ENCODE results near the gene EVA1C.
"Not testable (repeated sequence)": the region's sequence is repeated elsewhere in the genome, so short reads cannot be mapped to it uniquely, and the experiment has no call there.

EVA1C gene

DNA sequence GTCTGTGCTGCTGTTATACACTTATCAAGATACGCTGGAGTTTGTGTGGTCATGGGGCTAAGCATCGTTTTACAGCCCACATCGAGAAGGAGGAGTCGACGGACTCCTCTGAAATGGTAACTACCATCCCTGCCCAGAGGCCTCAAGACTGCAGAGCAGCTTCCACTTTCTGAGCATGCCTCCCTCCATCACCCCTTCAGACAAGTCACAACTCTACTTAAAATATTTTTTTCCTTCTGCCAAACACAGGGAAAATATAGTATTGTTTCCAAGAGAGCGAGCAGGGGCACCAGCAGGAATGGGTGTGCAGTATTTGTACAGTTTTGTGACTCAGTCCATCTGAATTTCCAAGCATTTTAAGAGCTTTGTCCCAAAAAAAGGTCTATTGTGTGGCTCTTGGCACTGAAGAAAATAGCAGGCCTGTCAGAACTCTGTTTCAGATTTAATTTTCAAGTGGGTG, 14.1 kb downstream of the EVA1C start:
- DNase-seq, result no peak

DNA sequence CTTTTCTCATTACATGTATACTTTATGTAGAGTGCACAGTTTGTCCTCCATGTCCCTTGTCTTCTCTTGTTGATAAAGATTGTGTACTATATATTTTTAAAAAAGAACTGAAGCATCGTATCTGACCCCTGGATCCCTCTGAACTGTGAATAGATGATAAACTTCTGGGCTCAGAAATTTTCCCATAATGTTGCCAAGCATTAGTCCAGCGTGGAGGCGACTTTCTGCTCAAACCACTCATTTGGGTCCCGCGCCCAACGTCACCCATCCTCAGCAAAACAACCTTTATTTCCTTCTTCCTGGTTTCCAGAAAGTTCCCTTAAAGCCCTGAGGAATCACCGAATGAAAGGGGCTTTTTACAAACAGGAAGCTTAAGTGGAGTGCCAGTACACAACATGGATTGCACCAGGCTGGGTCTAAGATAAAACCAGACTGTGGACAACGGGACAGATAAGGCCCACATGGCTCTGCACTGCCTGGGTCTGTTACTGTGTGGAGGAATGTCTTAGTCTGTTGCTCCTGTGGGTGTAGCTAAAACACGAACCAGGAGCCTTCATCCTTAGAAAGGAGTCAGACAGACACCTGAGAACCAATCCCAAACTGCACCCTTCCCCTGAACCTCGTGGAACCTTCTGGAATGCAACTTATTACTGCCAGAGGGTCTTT, 15.6 kb downstream of the EVA1C start:
- DNase-seq, result no peak

DNA sequence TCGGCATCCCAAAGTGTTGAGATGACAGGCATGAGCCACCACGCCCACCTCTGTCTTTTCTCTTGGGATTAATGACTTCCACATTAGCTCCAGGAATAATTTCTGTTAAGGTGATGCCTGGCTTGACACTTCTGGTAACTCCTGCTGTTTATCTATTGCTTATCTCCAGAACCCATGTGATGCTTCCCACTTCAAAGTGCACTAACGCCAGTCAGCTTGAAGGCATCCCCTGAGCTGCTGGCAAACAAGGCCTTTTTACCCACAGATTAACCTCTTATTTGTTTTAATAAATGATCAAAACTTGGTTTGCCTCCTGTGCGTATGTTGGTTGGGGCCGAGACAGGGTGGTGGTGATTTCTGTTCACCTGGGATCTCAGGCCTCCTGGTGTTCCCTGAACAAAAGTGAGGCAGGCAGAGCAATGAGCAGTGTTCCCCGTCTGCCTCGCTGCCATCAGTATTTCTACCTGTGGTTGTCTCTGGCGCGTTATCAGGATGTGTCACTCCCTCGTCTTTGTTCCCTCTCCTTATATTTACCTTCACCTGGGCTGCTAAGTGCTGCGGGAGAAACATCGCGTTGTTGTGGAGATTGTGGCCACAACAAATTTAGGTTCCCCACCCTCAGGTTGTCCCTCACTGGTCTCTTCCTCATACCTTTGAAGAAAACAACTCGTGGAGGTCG, 20.6 kb downstream of the EVA1C start:
- not testable (repeated sequence) for DNase-seq

DNA sequence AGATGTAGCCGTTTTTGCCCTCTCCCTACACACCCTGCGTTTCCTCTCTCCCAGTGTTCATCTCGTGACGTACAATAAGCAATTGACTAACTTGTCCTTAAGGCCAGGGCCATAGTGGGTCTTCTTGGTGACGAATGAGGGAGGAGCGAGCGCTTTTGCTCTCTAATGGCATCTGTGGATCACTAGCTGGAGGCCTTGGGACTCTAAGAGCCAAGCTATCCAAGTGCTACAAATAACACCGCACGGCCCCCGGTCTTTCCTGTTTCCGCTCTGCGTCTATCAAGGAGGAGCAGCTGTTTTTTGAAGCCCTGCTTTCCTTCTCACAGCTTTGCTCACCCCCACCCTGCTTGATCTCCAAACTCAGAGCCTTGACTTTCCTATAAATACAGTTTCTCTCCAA, 25.2 kb downstream of the EVA1C start:
- no peak for DNase-seq

DNA sequence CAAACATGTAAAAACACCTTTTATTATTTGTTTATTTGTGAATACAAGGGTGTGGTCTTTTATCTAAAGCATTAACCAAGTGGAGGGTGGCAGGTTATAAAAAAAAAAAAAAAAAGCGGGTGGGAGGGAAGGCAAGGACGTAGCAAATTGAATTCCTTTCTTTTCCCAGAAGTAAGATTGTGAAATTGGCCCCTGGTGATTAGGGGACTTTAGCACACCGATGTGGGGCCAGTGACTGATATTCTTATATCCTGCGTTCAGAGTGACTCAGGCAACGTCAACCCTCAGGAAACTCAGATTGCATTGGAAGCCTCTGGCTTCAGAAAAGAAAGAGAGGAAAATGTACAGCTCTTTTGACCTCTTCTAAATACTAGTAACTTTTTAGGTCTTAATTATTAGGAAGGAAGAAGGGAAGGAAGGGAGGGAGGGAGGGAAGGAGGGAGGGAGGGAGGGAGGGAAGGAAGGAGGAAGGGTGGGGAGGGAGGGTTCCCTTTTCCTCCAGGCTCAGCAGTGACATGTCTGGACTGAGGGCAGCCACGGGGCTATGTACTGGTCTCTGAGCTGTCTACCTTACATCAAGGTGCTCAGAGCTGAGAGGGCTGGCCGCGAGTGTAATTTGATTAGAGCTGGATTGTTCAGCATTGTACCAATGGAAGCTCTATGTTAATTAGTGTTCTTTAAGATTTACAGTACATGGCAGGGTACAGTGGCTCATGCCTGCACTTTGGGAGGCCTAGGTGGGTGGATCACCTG, 30.2 kb downstream of the EVA1C start:
- DNase-seq, result no peak

DNA sequence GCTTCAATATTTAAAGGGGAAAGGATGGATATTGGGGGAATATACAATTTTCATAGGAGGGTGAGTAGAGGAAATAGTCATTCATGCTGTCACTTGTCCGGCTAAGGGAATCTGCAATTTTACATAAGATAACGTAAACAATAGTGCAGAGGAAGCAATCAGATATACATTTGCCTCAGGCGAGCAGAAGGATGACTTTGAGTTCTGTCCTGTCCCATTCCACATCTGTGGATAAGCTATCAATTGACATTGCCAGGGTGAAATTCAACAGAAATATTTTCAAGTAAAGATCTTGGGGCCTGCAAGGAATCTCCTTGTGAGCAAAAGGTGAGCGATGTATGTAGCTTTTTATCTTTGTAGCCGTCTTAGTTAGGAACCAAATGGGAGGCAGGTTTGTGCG, 32.6 kb downstream of the EVA1C start:
- no peak for DNase-seq

DNA sequence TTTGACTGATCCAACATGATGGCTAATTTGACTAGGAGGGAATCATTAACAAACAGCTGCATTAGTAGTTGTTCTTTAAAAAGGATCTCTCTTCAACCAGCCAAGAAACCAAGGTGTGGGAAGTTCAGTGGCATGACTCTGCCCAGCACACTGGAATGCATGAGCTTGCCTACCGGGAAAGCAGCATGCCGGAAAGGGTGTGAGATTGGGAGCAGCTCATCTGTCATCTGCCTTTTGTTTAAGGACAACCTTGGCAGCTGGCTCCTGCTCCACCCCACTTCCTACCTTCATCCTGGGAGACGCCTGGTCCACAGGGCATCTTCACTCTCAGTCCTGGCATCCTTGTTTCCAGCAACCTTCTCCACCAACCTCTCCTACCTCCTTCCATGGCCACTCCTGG, 33.9 kb downstream of the EVA1C start:
- not testable (repeated sequence) for DNase-seq

DNA sequence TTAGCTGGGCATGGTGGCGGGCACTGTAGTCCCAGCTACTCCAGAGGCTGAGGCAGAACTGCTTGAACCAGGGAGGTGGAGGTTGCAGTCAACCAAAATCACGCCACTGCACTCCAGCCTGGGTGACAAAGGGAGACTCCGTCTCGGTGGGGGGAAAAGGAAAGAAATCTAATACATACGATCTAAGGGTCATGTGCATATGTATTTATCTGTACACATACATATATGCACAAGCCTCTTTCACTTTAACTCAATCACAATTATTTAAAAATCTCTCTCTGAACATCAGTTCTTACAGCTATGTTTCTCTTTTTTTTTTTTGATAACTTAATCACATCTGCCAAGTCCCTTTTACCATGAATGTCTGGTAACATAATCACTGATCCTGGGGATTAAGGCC, 34.7 kb downstream of the EVA1C start:
- no peak for DNase-seq

DNA sequence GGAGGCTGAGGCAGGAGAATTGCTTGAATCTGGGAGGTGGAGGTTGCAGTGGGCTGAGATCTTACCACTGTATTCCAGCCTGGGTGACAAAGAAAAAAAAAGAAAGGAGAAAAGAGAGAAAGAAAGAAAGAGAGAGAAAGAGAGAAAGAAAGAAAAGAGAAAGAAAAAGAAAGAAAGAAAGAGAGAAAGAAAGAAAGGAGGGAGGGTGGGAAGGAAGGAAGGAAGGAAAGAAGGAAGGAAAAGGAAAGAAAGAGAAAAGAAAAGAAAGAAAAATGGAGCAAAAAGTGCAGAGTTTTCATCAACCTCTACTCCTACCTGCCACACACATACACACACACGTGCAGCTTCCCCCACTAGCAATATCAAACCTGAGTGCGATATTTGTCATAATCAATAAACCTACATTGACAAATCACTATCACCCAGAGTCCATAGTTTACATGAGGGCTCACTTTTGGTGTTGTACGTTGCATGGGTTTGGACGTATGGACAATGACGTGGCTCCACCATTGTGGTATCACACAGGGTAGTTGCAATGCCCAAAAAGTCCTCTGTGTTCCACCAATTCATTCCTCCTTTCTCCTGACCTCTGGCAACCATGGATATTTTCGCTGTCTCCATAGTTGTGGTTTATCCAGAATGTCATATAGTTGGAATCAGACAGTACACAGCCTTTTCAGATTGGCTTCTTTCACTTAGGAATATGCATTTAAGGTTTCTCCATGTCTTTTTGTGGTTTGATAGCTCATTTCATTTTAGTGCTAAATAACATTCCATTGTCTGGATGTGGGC, 36.5 kb downstream of the EVA1C start:
- no peak for DNase-seq

DNA sequence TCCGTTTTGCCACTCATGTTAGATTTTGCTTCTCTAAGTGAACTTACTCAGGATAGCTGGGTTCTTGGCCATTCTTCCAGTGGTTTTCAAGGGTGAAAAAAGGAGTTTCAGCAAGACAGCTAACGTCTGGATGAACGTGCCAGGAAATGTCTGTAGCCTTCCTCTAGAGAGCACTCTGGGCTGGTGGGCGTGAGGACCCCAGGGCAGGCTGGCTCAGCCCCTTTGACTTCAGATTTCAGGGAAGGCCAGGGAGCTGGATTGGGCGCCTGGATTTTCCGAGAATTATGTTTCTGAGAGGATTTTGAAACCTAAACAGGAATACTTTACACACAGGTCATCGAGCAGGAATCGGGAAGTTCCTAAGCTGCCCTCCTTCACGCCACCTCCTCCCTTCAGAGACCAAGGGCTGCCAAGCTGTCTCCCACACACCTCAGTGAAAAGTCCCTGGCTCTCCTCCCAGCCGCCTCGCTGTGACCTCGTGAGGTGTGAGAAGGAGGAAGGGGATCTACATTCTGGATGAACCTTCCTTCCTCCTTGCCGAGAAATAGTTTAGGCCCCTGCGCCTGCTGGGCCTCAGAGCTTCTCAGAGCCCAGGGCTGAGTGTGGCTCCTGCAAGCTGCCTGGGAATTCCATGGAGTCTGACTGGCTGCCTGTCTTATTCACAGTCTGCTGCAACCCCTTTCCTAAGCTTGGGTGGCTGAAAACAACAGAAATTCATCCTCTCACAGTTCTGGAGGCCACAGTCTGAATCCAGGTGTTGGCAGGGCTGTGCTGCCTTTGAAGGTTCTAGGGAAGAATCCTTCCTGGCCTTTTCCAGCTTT, 38.6 kb downstream of the EVA1C start:
- not testable (repeated sequence) for DNase-seq

DNA sequence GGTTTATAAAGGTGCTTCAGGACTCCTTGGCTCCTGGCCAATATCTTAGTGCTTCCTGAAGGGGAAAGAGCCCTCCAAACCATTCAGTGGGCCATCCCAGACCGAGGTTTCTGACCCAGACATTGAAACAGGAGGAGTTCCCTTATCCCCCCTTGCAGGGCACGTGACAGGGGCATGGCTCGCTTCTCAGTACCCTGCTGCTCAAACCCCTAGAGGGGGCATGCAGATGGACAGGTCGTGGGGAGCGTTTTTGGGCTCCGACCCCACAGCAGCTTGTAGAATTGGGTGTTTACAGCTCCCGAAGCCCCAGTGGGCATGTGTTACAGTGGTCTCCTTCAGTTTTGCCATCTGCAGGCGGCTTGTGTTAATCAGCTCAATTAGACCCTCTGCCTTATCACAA, 39.7 kb downstream of the EVA1C start:
- not testable (repeated sequence) for DNase-seq

DNA sequence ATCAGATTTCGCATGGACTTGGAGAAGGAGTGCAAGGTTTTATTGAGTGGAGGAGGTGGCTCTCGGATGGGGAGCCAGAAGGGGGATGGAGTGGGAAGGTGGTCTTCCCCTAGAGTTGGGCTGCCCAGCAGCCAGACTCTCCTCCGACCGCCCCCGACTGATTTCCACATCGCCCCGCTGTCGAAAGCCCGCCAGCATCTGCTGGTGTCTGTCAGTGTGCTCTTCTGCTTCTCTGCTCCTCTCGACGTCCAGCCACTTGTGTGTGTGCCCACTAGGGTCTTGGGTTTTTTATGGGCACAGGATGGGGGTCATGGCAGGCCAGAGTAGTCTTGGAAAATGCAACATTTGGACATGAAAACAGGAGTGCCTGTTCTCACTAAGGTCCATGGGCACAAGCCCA, 40.1 kb downstream of the EVA1C start:
- DNase-seq, result no peak

DNA sequence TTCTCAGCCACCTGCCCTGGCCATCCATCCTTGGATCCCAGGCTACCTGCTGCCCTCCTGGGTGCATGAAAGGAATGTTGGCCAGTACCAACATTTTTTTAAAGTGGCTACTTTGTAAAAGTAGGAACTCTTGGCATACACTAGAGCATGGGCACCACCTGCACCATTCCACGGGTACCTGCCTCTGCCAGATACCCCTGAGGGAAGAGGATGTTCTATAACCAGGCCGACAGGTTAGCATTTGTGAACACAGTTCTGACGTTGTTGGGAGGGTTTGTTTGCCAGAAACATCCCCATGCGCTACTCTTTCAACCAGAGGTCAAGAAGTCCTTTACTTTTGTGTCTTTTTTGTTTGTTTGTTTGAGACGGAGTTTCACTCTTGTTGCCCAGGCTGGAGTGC, 43.0 kb downstream of the EVA1C start:
- no peak for DNase-seq

DNA sequence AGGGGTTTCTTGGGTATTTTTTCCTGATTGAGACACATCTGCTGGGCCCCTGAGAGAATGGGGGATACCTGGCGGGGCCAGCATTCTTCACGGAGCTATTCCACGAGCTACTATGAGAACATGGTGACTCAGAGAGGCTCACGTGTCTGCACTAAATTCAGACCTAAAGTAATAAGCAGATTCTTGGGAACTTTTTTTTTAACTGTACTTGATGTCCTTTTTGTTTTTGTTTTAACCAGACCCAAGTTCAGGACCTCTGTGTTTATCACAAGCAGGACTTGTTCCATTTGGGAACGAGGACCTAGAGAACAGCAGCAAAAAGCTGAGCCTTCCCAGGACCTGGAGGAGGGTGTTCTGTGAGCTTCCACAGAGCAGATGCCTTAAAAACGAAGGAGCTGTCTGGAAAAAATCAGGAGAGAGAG, 44.0 kb downstream of the EVA1C start:
- DNase-seq, result no peak

DNA sequence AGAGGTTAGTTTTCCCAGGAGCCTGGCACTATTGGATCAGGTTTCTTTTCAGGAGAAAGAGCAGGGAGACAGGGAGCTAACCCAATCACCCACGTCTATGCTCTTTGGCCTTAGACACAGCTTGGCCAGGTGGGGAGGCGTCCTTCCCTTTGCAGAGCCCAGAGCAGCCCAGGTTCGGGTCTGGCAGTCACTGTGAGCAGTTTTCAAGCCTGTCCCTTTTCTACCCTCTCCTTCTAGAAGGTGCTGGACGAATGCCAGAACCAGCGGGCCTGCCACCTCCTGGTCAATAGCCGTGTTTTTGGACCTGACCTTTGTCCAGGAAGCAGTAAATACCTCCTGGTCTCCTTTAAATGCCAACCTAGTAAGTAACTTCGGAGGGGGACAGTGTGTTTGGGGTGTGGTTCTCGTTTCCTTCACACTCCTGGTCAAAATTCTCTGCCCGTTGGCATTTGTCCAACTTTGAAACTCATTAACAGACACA, 44.9 kb downstream of the EVA1C start:
- DNase-seq, result no peak

DNA sequence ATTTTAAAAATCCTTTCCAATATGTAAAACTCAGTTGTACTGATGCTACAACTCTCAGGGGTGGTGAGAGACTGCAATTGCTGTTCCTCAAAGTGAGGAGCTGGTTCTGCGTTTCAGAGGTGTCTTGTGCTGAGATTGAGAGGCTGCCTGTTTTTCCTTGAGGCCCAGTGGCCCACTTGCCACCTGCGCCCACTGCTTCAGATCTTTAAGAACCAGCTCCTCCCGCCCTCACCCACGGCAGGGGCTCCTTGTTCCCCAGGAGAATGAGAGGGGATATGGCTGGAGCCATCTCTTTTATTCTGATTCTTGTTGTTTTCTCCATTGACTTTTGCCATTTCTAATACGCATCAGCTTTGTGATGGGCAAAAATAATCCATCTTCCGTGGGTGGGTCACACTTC, 45.5 kb downstream of the EVA1C start:
- DNase-seq, result no peak

DNA sequence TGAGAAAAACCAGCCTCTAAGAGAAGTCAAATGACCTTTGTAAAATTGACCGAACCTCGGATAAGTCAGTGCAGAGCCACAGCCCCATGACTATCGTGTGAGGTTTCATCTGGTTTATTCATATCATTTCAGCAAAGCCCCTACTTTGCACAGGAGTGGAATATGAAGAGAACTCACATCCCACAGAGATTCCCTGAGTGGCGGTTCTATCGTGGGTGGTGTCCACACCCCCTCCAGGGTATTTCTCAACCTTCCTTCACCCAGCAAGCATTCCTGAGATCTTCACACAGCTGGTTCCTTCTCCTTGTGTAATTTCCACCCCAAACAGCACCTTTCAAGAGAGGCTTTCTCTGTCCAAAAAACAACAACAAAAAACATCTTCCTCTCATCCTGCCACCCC, 47.5 kb downstream of the EVA1C start:
- DNase-seq, result no peak

DNA sequence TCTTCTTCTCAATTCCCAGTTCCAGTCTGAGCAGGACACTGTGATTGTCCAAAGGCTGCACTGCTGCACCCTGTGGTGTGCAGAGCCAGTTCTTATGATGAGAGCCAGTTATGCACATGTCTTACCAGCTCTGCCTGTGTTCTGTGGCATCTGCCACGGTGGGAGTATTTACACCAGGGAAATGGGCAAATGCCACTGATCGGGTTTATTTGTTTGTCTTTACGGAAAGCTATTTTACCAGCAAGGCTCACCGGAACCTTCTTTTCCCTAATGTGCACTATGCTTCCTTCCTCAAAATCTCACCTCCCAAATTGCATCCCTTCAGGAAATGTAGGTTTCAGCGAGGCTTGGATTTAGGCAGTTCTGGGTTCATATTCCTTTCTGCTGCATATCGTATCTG, 49.0 kb downstream of the EVA1C start:
- no peak for DNase-seq

DNA sequence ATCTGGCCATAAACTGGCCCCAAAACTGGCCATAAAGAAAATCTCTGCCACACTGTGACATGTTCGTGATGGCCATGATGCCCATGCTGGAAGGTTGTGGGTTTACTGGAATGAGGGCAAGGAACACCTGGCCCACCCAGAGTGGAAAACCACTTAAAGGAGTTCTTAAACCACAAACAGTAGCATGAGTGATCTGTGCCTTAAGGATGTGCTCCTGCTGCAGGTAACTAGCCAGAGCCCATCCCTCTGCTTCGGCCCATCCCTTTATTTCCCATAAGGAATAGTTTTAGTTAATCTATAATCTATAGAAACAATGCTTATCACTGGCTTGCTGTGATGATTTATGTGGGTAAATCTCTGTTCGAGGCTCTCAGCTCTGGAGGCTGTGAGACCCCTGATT, 50.1 kb downstream of the EVA1C start:
- DNase-seq, result not testable (repeated sequence)

DNA sequence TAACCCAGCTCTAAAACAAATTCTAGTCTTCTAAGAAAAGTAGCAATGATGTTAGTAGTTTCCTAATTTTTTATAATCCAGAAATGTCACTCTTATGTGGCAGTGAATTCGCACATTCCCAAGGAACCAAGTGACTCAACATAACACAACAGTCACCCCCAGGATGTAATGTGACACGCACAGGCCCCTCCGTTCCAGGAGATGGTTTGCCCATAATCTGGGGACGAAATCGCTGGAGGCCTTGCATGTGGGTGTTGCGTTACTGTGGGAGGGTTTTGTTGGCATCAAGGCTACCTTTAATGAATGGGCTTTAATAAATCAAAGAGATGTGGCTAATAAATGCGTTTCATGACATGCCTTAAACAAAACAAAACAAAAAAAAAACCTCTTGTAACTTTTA, 50.9 kb downstream of the EVA1C start:
- DNase-seq, result no peak

DNA sequence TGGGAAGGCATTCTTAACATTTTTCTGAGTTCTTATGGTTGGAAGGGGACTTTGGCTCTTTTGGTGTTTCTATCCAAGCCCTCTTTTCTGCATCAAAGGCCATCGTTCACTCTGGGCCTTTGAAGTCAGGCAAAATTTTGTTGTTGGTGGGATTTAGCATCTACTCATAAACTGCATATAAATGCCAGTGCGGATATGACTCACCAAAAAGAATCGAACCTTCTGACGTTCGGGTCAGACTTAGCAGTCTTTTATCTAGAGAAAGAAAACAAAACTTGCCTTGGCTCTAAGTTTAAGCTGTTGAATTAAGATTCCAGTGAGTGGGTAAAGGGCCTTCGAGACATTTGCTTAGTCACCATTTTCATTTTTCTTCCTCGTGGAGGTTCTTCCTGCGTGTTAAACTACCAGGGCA, 51.4 kb downstream of the EVA1C start:
- DNase-seq, result no peak

DNA sequence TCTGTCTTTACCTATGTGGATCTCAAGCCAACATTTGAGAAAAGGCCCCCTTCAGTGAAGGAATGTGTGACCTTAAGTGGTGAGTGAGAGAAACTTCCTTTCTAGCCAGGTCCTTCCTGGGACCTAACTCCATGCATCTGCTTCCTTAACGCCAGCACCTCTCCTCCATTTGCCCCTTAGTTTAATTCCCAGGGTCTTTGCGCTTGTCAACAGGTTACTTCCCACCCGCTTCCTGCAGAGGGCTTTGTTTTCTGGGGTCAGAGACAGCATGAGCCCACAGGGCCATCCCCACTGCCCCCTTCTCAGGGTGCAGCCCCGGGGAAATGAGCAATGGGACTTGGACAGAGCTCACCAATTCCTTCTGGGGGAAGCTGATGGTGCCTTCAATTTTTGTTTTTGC, 54.8 kb downstream of the EVA1C start:
- DNase-seq, result no peak
